Activated T-helper 17 cell treated with anti-CD3 and anti-CD28 coated beads, Interleukin-2, amount 50 U/mL, for 72 hours (primary cell): Measurements from ENCODE around the gene PLA2G1B. TPM values are rescaled to one million over a fixed set of nuclear protein-coding genes. Genes with fewer than 3 reads are reported as not detected.

Source experiments
- ATAC-seq: fragments of 150-1000 bp; cut with Tn5 transposase; replicated peaks from 2 replicates; pipeline ENCODE4 v1.10.0; 2021; ENCODE audit warnings: mild to moderate bottlenecking, moderate library complexity
- H3K27ac Mint-ChIP-seq: one replicate; pipeline ENCODE4 v1.8.0; 2022; ENCODE audit warnings: mixed read lengths
- H3K27me3 Mint-ChIP-seq: one replicate; pipeline ENCODE4 v1.8.0; 2022; ENCODE audit warnings: mixed read lengths
- H3K36me3 Mint-ChIP-seq: one replicate; pipeline ENCODE4 v1.8.0; 2022; ENCODE audit warnings: low read depth, mild to moderate bottlenecking, mixed read lengths
- H3K4me1 Mint-ChIP-seq: one replicate; pipeline ENCODE4 v1.8.0; 2022; ENCODE audit warnings: mixed read lengths
- H3K4me3 Mint-ChIP-seq: one replicate; pipeline ENCODE4 v1.8.0; 2022; ENCODE audit warnings: mild to moderate bottlenecking, mixed read lengths
- H3K9me3 Mint-ChIP-seq: one replicate; pipeline ENCODE4 v1.8.0; 2022; ENCODE audit warnings: mixed read lengths
- total RNA-seq, 2 donors: library from RNA; stranded (reverse); gene quantifications; one replicate each; pipeline ENCODE4 v1.2.3, GENCODE V29; 2022

Gene PLA2G1B
- total RNA-seq, 2 donors from 2014 or later: not detected

GRCh38 chr12:120365675-120366340 lies 38.2 kb upstream of the PLA2G1B start:
- no peaks in the 10 kb centered on the region for H3K4me1 Mint-ChIP-seq
- peaks cover 14% of the 10 kb centered on the region for H3K36me3 Mint-ChIP-seq
- peaks cover 62% of the 10 kb centered on the region for H3K27me3 Mint-ChIP-seq
- no peak overlapping the region for H3K4me3 Mint-ChIP-seq
- no peak overlapping the region for H3K27ac Mint-ChIP-seq
- H3K9me3 Mint-ChIP-seq: no peaks in the 10 kb centered on the region
- ATAC-seq: no peak

DNA sequence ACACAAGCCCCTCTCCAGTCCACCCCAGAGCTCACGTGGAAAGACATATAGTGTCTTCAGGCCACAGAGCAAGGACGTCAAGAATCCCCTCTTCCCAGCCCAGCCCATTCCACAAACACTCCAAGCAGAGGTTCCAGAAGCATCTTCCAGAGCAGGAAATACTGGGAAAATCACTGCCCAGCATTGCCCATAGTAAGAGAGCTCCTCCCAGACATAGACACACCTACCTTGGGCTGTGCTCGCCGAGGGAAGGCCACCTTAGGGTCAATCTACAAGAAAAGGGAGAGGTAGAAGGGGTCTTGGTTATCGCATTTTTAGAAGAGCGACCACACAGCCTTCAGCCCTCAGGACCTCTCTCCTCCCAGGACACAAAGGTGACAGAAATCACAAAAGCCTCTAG lies 36.9 kb upstream of the PLA2G1B start:
- Mint-ChIP-seq H3K9me3 (no peaks in the 10 kb centered on the region), H3K27ac (no peak overlapping the region), H3K27me3 (peaks cover 56% of the 10 kb centered on the region), H3K4me3 (no peak overlapping the region), H3K4me1 (no peaks in the 10 kb centered on the region), H3K36me3 (peaks cover 7% of the 10 kb centered on the region)
- no peak for ATAC-seq

DNA sequence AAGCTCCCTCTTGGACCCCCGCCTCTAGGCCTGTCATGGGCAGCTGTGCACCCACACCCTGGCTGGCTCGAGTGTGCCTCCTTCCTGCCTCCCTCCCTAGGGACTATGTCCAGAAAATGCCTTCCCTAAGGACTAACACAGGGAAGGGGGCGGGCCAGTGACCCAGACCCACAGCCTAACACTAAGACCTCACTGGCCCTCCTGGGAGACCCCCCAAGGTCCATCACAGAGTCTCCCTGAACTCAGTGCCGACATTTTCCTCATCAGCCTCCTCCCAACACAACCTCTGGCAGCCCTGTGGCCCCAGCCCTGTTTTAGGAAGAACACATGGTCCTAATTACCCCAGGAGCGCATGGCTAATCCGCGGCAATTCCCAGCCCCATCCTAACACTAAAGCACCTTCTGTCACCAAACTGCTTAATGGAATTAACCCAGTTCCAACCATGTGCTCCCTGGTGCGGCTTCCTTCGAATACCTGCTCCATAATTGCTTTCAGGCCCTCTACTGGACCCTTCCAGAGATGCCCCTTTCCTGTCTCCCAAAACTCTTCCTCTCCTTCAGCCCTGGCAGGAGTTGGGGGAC lies 35.8 kb upstream of the PLA2G1B start:
- Mint-ChIP-seq H3K36me3 (peaks cover 7% of the 10 kb centered on the region), H3K9me3 (no peaks in the 10 kb centered on the region), H3K4me3 (no peak overlapping the region), H3K27me3 (peaks cover 59% of the 10 kb centered on the region), H3K4me1 (no peaks in the 10 kb centered on the region), H3K27ac (no peak overlapping the region)
- no peak for ATAC-seq

DNA sequence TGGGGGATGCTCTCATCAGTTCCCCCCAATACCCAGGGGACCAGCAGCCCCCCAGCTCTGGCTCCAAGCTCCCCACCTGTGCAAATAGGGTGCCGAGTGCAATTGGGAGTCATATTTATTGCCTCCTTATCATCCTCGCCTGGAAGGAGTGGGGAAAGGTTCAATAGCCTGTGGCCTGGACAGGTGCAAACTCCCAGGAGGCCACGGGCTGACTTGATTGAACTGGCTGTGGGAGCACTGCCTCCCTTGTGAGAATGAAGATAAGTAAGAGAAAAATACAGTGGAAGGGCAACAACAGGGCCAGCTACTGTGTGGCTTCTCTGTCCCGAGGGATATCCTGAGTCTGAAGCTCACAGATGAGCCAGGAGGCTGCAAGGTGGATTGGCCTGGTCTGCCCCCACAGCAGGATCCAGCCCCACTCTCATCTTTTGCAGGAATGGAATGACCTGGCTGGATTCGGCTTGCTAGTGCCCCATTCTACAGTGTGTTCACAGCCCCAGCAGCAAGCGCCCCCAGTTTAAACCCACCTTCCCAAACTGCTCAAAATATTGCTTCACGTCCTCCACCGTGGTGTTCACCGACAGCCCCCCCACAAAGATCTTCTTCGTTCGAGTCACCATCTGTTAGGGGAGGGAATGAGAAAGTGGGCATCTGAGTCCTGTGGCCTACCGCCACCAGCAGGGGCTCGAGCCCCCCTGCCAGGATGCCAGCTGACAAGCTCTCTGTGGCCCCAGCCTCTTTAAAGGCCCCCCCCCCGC lies 35.1 kb upstream of the PLA2G1B start:
- Mint-ChIP-seq H3K27ac (no peak overlapping the region), H3K27me3 (peaks cover 64% of the 10 kb centered on the region), H3K36me3 (peaks cover 7% of the 10 kb centered on the region), H3K9me3 (no peaks in the 10 kb centered on the region), H3K4me1 (no peaks in the 10 kb centered on the region), H3K4me3 (no peak overlapping the region)
- no peak for ATAC-seq

- Mint-ChIP-seq H3K27me3 (peaks cover 55% of the 10 kb centered on the region), H3K36me3 (no peaks in the 10 kb centered on the region), H3K4me1 (no peaks in the 10 kb centered on the region), H3K4me3 (no peak overlapping the region), H3K27ac (no peak overlapping the region), H3K9me3 (no peaks in the 10 kb centered on the region)
- ATAC-seq: no peak
These were observed 34.1 kb upstream of the PLA2G1B start for GRCh38 chr12:120361506-120362208.

DNA sequence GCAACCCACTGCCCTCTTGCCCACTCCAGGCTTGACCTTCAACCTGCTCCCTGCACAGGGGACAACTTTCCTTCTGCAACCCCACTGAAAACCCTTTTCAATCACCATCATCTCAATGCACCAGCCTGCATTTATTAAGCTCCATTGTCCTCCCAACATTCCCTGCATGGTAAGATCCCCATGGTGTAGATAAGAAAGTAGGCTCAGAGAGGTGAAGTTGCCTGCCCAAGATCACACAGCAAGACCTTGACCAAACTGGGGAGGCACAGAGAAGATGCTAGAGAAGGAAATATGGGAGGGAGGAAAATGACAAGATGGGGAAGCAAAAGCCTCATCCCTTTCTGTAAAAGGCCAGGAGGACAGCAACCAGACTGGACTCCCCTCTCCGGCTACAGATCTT lies 31.5 kb upstream of the PLA2G1B start:
- H3K27me3 Mint-ChIP-seq: peaks cover 50% of the 10 kb centered on the region
- H3K9me3 Mint-ChIP-seq: no peaks in the 10 kb centered on the region
- peaks cover 5% of the 10 kb centered on the region for H3K4me1 Mint-ChIP-seq
- no peak for ATAC-seq
- no peak overlapping the region for H3K4me3 Mint-ChIP-seq
- no peaks in the 10 kb centered on the region for H3K36me3 Mint-ChIP-seq
- H3K27ac Mint-ChIP-seq: no peak overlapping the region

DNA sequence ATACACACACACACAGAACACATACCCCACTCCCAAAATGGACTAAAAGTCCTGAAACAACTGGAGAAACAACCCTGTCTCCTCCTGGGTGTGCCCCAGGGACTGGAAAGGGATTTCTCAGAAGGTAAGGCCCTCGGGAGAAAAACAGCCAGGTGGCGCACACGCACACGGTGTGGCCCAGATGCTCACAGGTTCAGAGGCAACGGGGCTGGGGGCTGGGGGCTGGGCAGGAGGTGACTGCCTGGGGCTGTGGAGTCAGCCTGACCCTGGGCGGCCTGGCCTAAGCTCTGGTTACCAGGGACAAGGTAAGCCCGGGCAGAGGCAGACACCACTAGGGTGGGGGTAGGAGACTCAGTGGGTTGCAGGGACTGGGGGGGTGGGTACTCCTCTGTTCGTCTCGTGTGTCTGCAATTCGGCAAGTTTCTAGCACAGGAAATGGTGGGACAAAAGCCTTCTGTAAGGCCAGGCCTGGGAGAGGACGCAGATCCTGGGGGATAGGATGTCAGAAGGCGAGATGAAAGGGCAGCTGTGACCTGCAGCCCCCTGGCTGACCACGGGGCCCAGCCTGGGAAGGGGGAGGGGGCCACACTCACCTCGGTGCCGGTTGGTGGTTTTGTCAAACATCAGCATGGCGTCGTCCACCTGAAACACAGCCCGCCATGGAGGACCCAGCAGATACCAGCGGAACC lies 31.0 kb upstream of the PLA2G1B start:
- Mint-ChIP-seq H3K27ac (no peak overlapping the region), H3K9me3 (no peaks in the 10 kb centered on the region), H3K27me3 (peaks cover 49% of the 10 kb centered on the region), H3K4me3 (no peak overlapping the region), H3K36me3 (no peaks in the 10 kb centered on the region), H3K4me1 (peaks cover 5% of the 10 kb centered on the region)
- no peak for ATAC-seq

GRCh38 chr12:120357104-120357503 lies 29.5 kb upstream of the PLA2G1B start:
- H3K36me3 Mint-ChIP-seq: no peaks in the 10 kb centered on the region
- ATAC-seq: no peak
- H3K4me3 Mint-ChIP-seq: no peak overlapping the region
- no peak overlapping the region for H3K27ac Mint-ChIP-seq
- H3K4me1 Mint-ChIP-seq: peaks cover 5% of the 10 kb centered on the region
- H3K27me3 Mint-ChIP-seq: peaks cover 37% of the 10 kb centered on the region
- no peaks in the 10 kb centered on the region for H3K9me3 Mint-ChIP-seq

DNA sequence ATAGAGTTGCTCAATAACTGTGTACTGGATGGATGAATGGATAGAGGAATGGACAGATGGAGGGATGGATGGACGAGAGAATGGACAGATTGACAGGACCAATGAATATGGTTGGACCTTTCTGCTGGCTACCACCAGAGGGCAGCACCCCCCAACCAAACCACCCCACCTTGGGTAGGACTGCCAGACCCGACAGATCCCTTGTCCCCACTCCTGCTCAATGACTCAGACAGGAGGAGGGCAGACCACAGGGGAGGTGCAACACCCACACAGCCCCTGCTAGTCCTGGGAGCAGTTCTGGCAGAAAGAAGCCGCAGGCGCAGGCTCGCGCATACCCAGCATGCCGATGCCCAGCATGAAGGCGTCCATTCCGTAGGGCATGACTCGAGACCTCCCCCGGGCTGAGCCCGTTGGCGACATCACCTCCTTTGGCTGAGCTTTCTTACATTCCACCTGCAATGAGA lies 29.0 kb upstream of the PLA2G1B start:
- peak; percentile 95 for ATAC-seq
- Mint-ChIP-seq H3K4me3 (no peak overlapping the region), H3K27ac (no peak overlapping the region), H3K36me3 (no peaks in the 10 kb centered on the region), H3K9me3 (no peaks in the 10 kb centered on the region), H3K27me3 (peaks cover 33% of the 10 kb centered on the region), H3K4me1 (peaks cover 5% of the 10 kb centered on the region)

- Mint-ChIP-seq H3K27me3 (peaks cover 17% of the 10 kb centered on the region), H3K4me3 (no peak overlapping the region), H3K9me3 (no peaks in the 10 kb centered on the region), H3K36me3 (no peaks in the 10 kb centered on the region), H3K27ac (no peak overlapping the region), H3K4me1 (peaks cover 5% of the 10 kb centered on the region)
- ATAC-seq: no peak
These were observed 26.2 kb upstream of the PLA2G1B start for GRCh38 chr12:120353556-120354317.

DNA sequence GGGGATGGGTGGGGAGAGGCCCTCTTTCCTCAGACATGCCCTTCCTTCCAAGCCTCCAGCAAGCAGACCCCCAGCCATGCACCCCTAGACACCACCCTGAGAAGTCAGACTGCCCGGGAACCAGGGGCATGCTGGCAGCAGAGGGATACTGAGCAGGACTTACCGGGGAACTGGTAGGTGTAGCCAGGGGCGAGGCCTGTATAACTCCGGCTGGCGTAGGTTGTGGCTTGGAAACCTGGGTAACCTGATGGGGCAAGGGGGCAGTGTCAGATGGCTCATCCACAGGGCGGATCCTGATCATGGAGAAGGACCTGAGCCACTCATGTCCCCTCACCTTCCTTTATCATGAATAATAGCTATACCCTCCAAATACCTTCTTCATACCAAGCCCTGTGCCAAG lies 25.6 kb upstream of the PLA2G1B start:
- H3K9me3 Mint-ChIP-seq: no peaks in the 10 kb centered on the region
- peaks cover 15% of the 10 kb centered on the region for H3K27me3 Mint-ChIP-seq
- no peak overlapping the region for H3K4me3 Mint-ChIP-seq
- H3K36me3 Mint-ChIP-seq: no peaks in the 10 kb centered on the region
- H3K4me1 Mint-ChIP-seq: peaks cover 5% of the 10 kb centered on the region
- ATAC-seq: no peak
- no peak overlapping the region for H3K27ac Mint-ChIP-seq

DNA sequence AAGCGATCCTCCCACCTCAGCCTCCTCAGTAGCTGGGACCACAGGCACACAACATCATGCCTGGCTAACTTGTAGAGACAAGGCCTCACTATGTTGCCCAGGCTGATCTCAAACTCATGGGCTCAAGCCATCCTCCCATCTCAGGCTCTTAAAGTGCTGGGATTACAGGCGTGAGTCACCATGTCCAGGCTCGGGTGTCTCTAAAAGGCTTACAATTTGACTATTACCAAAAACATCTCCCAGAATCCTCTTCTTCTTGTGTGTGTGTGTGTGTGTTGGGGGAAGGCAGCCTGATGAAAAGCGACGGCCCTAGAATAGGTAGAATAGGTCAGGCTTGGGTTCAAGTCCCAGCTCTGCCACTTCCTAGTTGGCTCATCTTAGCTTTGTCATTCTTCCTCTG lies 24.5 kb upstream of the PLA2G1B start:
- H3K4me1 Mint-ChIP-seq: peaks cover 5% of the 10 kb centered on the region
- H3K4me3 Mint-ChIP-seq: no peak overlapping the region
- H3K27ac Mint-ChIP-seq: no peak overlapping the region
- H3K36me3 Mint-ChIP-seq: no peaks in the 10 kb centered on the region
- ATAC-seq: no peak
- H3K9me3 Mint-ChIP-seq: no peaks in the 10 kb centered on the region
- H3K27me3 Mint-ChIP-seq: peaks cover 9% of the 10 kb centered on the region

DNA sequence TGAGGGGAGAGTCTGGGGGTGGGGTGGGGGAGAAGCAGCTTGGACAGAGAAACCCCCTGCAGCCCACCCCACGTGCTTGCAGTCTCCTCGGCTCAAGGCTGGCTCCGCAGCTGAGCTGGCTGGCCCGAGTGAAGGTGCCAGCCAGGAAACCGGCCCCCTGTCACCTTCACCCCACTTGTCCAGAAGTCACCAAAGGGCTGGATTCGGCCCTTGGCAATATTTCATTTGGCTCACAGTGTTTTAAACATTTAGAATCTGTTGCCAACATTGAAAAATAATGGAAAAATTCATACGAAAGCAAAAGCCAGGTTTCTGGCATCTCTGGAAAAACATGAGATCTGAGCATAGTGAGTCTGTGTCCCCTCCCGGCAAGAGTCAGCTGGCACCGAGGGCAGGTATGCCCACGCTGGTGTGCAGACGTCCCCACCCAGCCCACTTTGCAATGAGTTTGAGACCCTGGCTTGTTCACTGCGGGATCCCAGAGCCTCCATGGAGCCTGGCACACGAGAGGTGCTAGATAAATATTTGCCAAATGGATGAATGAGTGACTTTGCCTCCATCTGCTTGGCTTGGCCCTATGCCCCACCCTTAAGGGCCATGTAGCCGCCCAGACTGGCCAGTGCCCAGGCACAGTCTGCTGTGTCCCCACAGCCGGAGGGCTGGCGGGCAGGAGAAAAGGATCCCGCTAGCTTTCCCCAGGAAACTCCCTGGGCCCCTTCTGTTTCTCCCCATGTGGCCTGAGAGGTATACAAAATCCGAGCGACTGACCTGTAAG lies 23.2 kb upstream of the PLA2G1B start:
- H3K27me3 Mint-ChIP-seq: peaks cover 9% of the 10 kb centered on the region
- no peak overlapping the region for H3K4me3 Mint-ChIP-seq
- H3K4me1 Mint-ChIP-seq: no peaks in the 10 kb centered on the region
- no peaks in the 10 kb centered on the region for H3K9me3 Mint-ChIP-seq
- ATAC-seq: no peak
- no peak overlapping the region for H3K27ac Mint-ChIP-seq
- no peaks in the 10 kb centered on the region for H3K36me3 Mint-ChIP-seq
